Activated T-helper 17 cell treated with anti-CD3 and anti-CD28 coated beads, Interleukin-2, amount 50 U/mL, for 72 hours (primary cell): ENCODE measurements around the gene MLIP. TPM values are rescaled to one million over a fixed set of nuclear protein-coding genes. Genes with fewer than 3 reads are reported as not detected.
"Not testable (repeated sequence)": the region's sequence is repeated elsewhere in the genome, so short reads cannot be mapped to it uniquely, and the experiment has no call there.

Source experiments
- ATAC-seq: fragments of 150-1000 bp; cut with Tn5 transposase; replicated peaks from 2 replicates; pipeline ENCODE4 v1.10.0; 2021; ENCODE audit warnings: mild to moderate bottlenecking, moderate library complexity
- H3K27ac Mint-ChIP-seq: one replicate; pipeline ENCODE4 v1.8.0; 2022; ENCODE audit warnings: mixed read lengths
- H3K27me3 Mint-ChIP-seq: one replicate; pipeline ENCODE4 v1.8.0; 2022; ENCODE audit warnings: mixed read lengths
- H3K36me3 Mint-ChIP-seq: one replicate; pipeline ENCODE4 v1.8.0; 2022; ENCODE audit warnings: low read depth, mild to moderate bottlenecking, mixed read lengths
- H3K4me1 Mint-ChIP-seq: one replicate; pipeline ENCODE4 v1.8.0; 2022; ENCODE audit warnings: mixed read lengths
- H3K4me3 Mint-ChIP-seq: one replicate; pipeline ENCODE4 v1.8.0; 2022; ENCODE audit warnings: mild to moderate bottlenecking, mixed read lengths
- H3K9me3 Mint-ChIP-seq: one replicate; pipeline ENCODE4 v1.8.0; 2022; ENCODE audit warnings: mixed read lengths
- total RNA-seq, 2 donors: library from RNA; stranded (reverse); gene quantifications; one replicate each; pipeline ENCODE4 v1.2.3, GENCODE V29; 2022

MLIP gene
- total RNA-seq, 2 donors from 2014 or later, result not detected

GRCh38 chr6:54203474-54204035 is 92.3 kb downstream of the MLIP start:
- not testable (repeated sequence) for H3K27me3 Mint-ChIP-seq, H3K4me1 Mint-ChIP-seq, H3K36me3 Mint-ChIP-seq, H3K27ac Mint-ChIP-seq, ATAC-seq, H3K4me3 Mint-ChIP-seq, H3K9me3 Mint-ChIP-seq

- H3K36me3 Mint-ChIP-seq, result no peaks in the 10 kb centered on the region
- H3K4me3 Mint-ChIP-seq, result no peak overlapping the region
- no peaks in the 10 kb centered on the region for H3K9me3 Mint-ChIP-seq
- no peak overlapping the region for H3K27ac Mint-ChIP-seq
- ATAC-seq, result no peak
- no peaks in the 10 kb centered on the region for H3K4me1 Mint-ChIP-seq
- H3K27me3 Mint-ChIP-seq, result no peaks in the 10 kb centered on the region
Observed at GRCh38 chr6:54204921-54205591, 93.8 kb downstream of the MLIP start.

- H3K4me3 Mint-ChIP-seq, result no peak overlapping the region
- ATAC-seq, result peak; percentile 40
- H3K36me3 Mint-ChIP-seq, result no peaks in the 10 kb centered on the region
- H3K27ac Mint-ChIP-seq, result no peak overlapping the region
- H3K4me1 Mint-ChIP-seq, result no peaks in the 10 kb centered on the region
- no peaks in the 10 kb centered on the region for H3K27me3 Mint-ChIP-seq
- no peaks in the 10 kb centered on the region for H3K9me3 Mint-ChIP-seq
Observed at GRCh38 chr6:54206510-54206909, 95.3 kb downstream of the MLIP start.

DNA sequence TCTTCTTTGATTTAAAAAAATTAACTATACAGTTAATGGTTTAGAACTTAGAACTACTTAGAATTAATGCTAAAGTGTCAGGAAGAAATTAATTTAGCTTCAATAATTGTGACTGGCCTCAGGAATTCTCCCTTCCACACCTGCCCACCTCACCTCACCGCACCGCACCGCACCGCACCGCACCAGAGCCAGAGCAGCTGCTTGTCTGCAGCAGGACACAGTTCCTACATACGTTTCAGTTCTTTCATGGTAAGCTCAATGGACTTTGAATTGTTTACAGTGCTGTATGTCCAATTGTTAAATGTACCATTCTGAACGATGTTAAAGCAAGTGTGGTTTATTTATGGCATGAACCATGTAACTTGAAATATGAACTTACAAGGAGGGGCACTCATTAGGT is 98.7 kb downstream of the MLIP start:
- H3K4me3 Mint-ChIP-seq, H3K27me3 Mint-ChIP-seq, H3K9me3 Mint-ChIP-seq, H3K4me1 Mint-ChIP-seq, H3K36me3 Mint-ChIP-seq, ATAC-seq, H3K27ac Mint-ChIP-seq: not testable (repeated sequence)

- Mint-ChIP-seq H3K9me3 (no peaks in the 10 kb centered on the region), H3K36me3 (no peaks in the 10 kb centered on the region), H3K4me1 (no peaks in the 10 kb centered on the region), H3K27ac (no peak overlapping the region), H3K4me3 (no peak overlapping the region), H3K27me3 (no peaks in the 10 kb centered on the region)
- no peak for ATAC-seq
Observed at GRCh38 chr6:54214286-54214685, 103.0 kb downstream of the MLIP start.

GRCh38 chr6:54216336-54216735 is 105.1 kb downstream of the MLIP start:
- Mint-ChIP-seq H3K9me3 (no peaks in the 10 kb centered on the region), H3K27ac (no peak overlapping the region)
- ATAC-seq, result no peak

DNA sequence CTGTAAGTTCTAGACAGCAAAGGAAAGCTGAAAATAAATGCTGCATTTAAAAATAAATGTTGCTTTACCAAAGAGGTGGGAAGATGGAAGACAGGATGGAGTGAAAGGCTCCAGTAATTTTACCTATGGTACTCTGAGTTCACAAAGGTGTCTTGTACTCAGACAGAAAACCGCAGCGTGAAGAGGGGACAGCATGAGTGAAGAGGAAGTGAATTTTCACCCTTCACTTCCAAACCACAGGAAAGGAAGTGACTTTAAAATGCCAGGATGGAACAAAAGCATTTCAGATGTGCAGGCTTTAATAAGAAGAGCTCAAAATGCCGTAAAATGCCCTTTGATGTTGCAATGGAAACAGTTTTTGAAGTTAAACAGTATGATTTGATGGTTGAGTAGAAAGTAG is 105.8 kb downstream of the MLIP start:
- ATAC-seq, result no peak
- H3K36me3 Mint-ChIP-seq, result no peaks in the 10 kb centered on the region
- H3K27ac Mint-ChIP-seq, result no peak overlapping the region
- no peak overlapping the region for H3K4me3 Mint-ChIP-seq
- H3K9me3 Mint-ChIP-seq, result no peaks in the 10 kb centered on the region
- no peaks in the 10 kb centered on the region for H3K4me1 Mint-ChIP-seq
- no peaks in the 10 kb centered on the region for H3K27me3 Mint-ChIP-seq

More at GRCh38 chr6:54216336-54216735, 105.1 kb downstream of the MLIP start:
- Mint-ChIP-seq H3K4me1 (no peaks in the 10 kb centered on the region), H3K27me3 (no peaks in the 10 kb centered on the region), H3K36me3 (no peaks in the 10 kb centered on the region), H3K4me3 (no peak overlapping the region)

DNA sequence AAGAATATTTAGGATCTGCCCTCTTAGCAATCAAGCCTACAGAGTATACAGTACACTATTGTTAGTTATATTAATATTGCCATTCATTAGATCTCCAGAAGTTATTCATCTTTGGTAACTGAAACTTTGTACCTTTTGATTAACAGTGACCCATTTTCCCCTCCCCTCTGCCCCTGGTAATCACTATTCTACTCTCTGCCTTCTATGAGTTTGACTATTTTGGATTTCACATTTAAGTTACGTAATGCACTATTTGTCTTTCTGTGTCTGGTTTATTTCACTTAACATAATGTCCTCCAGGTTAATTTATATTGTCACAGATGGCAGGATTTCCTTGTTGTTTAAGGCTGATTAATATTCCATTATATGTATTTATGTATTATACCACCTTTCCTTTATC is 111.0 kb downstream of the MLIP start:
- ATAC-seq, result no peak

DNA sequence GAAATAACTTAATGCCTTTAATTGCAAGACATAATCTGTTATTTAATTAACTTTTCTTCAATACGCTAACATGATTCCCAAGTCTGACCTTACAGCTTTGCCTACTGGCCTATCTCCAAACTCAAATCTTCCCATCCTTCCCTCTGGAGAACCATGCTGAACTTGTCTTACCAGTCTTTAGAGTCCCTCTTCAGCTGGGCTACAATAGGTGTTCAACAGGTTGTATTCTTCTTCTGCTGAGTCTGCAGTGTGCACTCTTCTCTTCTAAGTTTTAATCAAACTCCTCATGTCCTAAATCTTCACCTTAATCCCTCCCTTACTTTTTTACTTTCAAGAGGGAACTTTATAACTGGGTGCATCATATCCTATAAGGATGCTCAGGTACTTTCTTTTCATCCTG is 121.5 kb downstream of the MLIP start:
- no peak for ATAC-seq
- H3K4me3 Mint-ChIP-seq, result no peak overlapping the region
- H3K27me3 Mint-ChIP-seq, result no peaks in the 10 kb centered on the region
- no peaks in the 10 kb centered on the region for H3K4me1 Mint-ChIP-seq
- no peaks in the 10 kb centered on the region for H3K9me3 Mint-ChIP-seq
- no peak overlapping the region for H3K27ac Mint-ChIP-seq
- H3K36me3 Mint-ChIP-seq, result no peaks in the 10 kb centered on the region

More for the DNA sequence above, 111.0 kb downstream of the MLIP start:
- Mint-ChIP-seq H3K4me1 (no peaks in the 10 kb centered on the region), H3K9me3 (peaks cover 5% of the 10 kb centered on the region), H3K27me3 (no peaks in the 10 kb centered on the region), H3K36me3 (no peaks in the 10 kb centered on the region), H3K4me3 (no peak overlapping the region), H3K27ac (no peak overlapping the region)

DNA sequence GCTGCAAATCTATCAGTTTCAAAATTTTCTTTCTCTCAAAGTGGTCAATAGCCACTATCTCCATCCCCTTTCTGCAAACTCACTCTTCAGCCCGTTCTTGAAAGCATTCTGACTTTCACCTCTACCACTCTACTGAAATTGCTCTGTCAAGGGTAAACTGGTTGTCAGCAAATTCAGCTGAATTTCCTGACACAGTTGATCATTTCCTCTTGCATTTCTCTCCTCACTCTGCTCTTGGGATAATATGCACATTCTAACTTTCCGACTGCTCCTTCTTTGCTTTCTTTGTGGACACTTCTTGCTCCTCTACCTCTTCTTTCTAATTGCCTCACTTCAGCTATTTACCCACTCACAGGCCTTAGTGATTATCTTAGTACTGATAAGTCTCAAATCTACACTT is 123.3 kb downstream of the MLIP start:
- no peaks in the 10 kb centered on the region for H3K27me3 Mint-ChIP-seq
- no peaks in the 10 kb centered on the region for H3K4me1 Mint-ChIP-seq
- no peak overlapping the region for H3K27ac Mint-ChIP-seq
- ATAC-seq, result no peak
- no peak overlapping the region for H3K4me3 Mint-ChIP-seq
- no peaks in the 10 kb centered on the region for H3K36me3 Mint-ChIP-seq
- H3K9me3 Mint-ChIP-seq, result no peaks in the 10 kb centered on the region

DNA sequence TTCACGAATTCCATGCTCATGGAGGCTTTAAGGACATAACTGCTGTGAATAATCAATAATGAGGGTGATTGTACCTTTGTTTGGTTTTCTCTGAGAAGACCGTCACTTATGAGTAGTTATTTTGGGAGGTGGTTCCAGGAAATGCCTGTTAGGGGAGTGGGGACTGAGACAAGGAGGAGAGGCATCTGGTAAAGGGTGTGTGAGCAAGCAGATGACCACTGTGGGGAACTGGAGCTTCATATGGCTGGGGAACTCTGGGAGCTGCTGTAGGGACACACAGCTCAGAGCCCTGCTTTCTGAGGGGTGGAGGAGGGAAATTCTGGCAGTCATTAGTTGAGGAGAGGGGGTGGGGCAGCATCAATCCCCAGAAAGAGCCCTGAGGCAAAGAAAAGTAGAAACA is 125.7 kb downstream of the MLIP start:
- no peaks in the 10 kb centered on the region for H3K4me1 Mint-ChIP-seq
- H3K27me3 Mint-ChIP-seq, result no peaks in the 10 kb centered on the region
- H3K9me3 Mint-ChIP-seq, result no peaks in the 10 kb centered on the region
- no peak overlapping the region for H3K27ac Mint-ChIP-seq
- no peak for ATAC-seq
- H3K4me3 Mint-ChIP-seq, result no peak overlapping the region
- no peaks in the 10 kb centered on the region for H3K36me3 Mint-ChIP-seq

DNA sequence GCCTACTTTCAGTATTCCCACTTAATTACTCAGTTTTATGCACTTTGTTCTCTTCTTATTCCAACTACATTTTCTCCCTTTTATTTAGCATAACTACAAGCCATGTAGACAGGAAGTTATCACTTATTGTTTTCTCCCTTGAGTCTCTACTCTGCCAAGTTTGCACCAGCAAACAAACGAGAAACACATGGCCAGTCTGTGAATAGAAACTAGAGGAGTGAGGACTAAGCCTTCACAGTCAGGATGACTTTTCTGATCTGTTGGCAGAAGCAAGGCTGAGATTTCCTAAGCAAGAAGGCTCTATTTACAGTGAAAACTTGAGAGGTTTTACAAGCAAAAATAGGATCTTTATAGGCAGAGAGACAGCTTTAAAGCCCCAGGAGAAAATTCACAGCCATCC is 127.2 kb downstream of the MLIP start:
- Mint-ChIP-seq H3K27ac (no peak overlapping the region), H3K4me3 (no peak overlapping the region), H3K27me3 (no peaks in the 10 kb centered on the region), H3K36me3 (no peaks in the 10 kb centered on the region), H3K9me3 (no peaks in the 10 kb centered on the region), H3K4me1 (no peaks in the 10 kb centered on the region)
- ATAC-seq, result no peak

DNA sequence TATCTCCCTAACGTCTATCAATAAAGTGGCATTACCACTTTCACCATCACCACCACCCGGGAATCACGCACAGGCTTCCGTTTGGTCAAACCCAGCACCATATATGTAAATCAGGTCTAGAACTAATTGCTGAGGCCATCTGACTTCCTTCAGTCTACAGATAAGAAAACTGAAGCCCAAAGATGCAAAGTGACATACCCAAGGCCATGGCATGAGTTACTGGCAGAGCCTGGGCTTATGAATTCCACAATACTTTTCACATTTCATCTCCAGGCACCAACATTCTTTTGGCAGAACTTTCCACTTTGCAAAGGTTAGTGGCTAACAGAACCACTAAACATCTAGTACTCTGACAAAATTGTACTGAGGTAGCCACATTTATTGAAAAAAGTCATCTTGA is 132.5 kb downstream of the MLIP start:
- H3K36me3 Mint-ChIP-seq, result no peaks in the 10 kb centered on the region
- ATAC-seq, result no peak
- H3K27me3 Mint-ChIP-seq, result no peaks in the 10 kb centered on the region
- H3K9me3 Mint-ChIP-seq, result no peaks in the 10 kb centered on the region
- H3K4me1 Mint-ChIP-seq, result no peaks in the 10 kb centered on the region
- no peak overlapping the region for H3K4me3 Mint-ChIP-seq
- no peak overlapping the region for H3K27ac Mint-ChIP-seq

DNA sequence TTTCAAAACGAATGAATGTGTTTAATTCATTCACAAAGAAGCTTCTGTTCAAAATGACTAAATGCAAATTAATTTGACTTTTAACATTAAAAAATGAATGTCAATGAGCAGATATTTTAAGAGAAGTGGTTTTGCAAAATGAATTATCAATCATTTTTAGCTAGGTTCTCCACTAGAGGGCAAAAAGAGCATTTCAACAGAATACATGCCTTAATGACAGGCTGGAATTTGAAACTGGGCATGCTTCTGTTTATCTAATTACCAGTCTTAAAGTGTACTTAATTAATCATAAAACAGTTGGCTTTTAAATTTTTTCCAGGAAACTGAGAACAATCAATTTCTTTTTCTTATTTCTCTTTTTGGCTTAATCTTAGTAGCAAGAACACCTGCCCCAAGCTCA is 133.2 kb downstream of the MLIP start:
- H3K4me1 Mint-ChIP-seq, result no peaks in the 10 kb centered on the region
- ATAC-seq, result no peak
- no peak overlapping the region for H3K4me3 Mint-ChIP-seq
- H3K27ac Mint-ChIP-seq, result no peak overlapping the region
- no peaks in the 10 kb centered on the region for H3K27me3 Mint-ChIP-seq
- no peaks in the 10 kb centered on the region for H3K9me3 Mint-ChIP-seq
- no peaks in the 10 kb centered on the region for H3K36me3 Mint-ChIP-seq

DNA sequence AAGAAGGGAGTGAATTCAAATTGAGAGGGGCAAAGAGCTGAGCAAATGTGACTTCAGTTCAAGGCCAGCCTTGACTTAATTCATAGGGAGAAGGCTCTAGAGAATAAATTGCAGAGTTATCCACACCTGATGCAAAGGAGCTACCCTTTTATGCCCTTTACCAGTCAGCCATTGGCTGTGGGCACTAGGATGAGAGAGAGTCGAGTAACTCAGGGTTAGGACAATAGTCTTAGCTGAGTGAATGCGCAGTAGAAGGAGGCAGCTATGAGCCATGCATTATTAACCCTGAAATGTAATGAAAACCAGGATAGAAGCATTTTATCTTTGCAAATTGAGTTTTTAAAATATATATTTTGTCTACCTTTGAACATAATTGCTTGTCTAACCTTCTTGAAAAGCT is 134.0 kb downstream of the MLIP start:
- Mint-ChIP-seq H3K4me3 (no peak overlapping the region), H3K36me3 (no peaks in the 10 kb centered on the region), H3K27ac (no peak overlapping the region), H3K27me3 (no peaks in the 10 kb centered on the region), H3K4me1 (no peaks in the 10 kb centered on the region), H3K9me3 (no peaks in the 10 kb centered on the region)
- ATAC-seq, result no peak

DNA sequence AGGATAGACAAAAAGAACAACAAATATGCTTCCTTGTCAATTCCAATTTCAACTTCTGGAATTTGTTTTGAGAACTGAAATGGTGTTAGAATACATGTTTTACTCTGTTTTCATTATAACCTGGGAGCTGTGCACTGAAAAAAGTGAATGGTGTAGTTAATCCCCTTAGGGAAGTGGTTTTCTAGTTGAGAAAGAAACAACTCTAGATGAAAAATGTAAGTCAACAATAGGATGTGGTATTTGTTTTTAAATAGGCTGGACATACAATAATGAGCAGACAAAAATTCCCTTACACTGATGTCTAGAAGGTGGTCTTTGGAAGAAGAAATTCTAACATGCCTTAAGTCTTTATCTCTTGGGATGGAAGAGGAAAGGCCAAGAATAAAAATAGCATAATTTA is 137.1 kb downstream of the MLIP start:
- Mint-ChIP-seq H3K36me3 (no peaks in the 10 kb centered on the region), H3K27me3 (no peaks in the 10 kb centered on the region), H3K27ac (no peak overlapping the region), H3K9me3 (no peaks in the 10 kb centered on the region), H3K4me1 (no peaks in the 10 kb centered on the region), H3K4me3 (no peak overlapping the region)
- no peak for ATAC-seq
